ENCODE measurements around the gene CLIC1.

- TF ChIP-seq POLR2A (IDR thresholded peaks at IDR 0.05; ENCODE audit: low read depth, low read length), result no peak
- no peak for TF ChIP-seq TAF1 (IDR thresholded peaks at IDR 0.05; ENCODE audit: borderline replicate concordance, low read depth, low read length)
- TF ChIP-seq POLR2AphosphoS5 (IDR thresholded peaks at IDR 0.05; ENCODE audit: low read depth, low read length), result no peak
Observed at GRCh38 chr6:31762356-31762755, 26.0 kb upstream of the CLIC1 start, which contains the start of gene SAPCD1.
